RWPE1 (cell line): ENCODE measurements around the gene TOP2A.

Source experiments
- CTCF ChIA-PET: fragments of 350-600 bp; sonication (Branson Sonifier 250); formaldehyde crosslinking; extraction: SDS; loops from one replicate; lab custom pipeline; 2021; lab: Yijun Ruan, JAX
- POLR2A ChIA-PET: fragments of 400-600 bp; formaldehyde crosslinking; extraction: SDS; loops from one replicate; lab custom pipeline; 2020; ENCODE audit warnings: antibody characterized with exemption; ENCODE audit not compliant: low non-redundant PET; lab: Yijun Ruan, JAX
- DNase-seq: peaks from one replicate; pipeline ENCODE4 v3.0.0; 2012; ENCODE audit warnings: low spot score
- H3K27ac ChIP-seq: fragments of 450-650 bp; 2 replicates; pipeline ENCODE4 v1.5.1; 2017
- CTCF ChIP-seq: fragments of 450-650 bp; conservative IDR thresholded peaks from 2 replicates; pipeline ENCODE4 v1.5.1; 2017; ENCODE audit warnings: low read depth, mild to moderate bottlenecking

Gene TOP2A

GRCh38 chr17:40356990-40357881, 60.5 kb downstream of the TOP2A start:
- DNase-seq: no peak
- POLR2A ChIA-PET: interaction anchor here (0.5 kb wide), 1 partner anchor 43 kb away, joined by 3 read pairs; no protein-coding TSS in a partner anchor
- no peak for TF ChIP-seq CTCF
- CTCF ChIA-PET: interaction anchor here (0.7 to 1.8 kb wide), 6 partner anchors 12 to 202 kb away, joined by 3 to 5 read pairs (median 4); no protein-coding TSS in a partner anchor
- peak overlapping the region; percentile 65 for H3K27ac ChIP-seq

DNA sequence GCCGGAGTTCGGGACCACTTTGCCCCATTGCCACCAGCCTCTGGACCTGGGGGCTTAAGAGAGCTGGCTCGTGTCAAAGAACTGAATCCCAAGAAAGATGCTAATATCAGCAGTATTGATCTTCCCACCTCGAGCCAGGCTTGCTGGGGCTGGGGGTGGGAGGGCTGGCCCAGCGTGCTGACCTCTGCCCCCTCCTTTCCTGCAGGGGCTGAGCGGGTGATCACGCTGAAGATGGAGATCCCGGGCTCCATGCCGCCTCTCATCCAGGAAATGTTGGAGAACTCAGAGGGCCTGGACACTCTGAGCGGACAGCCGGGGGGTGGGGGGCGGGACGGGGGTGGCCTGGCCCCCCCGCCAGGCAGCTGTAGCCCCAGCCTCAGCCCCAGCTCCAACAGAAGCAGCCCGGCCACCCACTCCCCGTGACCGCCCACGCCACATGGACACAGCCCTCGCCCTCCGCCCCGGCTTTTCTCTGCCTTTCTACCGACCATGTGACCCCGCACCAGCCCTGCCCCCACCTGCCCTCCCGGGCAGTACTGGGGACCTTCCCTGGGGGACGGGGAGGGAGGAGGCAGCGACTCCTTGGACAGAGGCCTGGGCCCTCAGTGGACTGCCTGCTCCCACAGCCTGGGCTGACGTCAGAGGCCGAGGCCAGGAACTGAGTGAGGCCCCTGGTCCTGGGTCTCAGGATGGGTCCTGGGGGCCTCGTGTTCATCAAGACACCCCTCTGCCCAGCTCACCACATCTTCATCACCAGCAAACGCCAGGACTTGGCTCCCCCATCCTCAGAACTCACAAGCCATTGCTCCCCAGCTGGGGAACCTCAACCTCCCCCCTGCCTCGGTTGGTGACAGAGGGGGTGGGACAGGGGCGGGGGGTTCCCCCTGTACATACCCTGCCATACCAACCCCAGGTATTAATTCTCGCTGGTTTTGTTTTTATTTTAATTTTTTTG, 61.6 kb downstream of the TOP2A start:
- CTCF ChIA-PET: interaction anchor here (0.6 to 3.6 kb wide), 5 partner anchors 42 to 415 kb away, joined by 3 to 36 read pairs (median 4); no protein-coding TSS in a partner anchor
- POLR2A ChIA-PET: interaction anchor here (0.5 kb wide), 1 partner anchor 42 kb away, joined by 3 read pairs; no protein-coding TSS in a partner anchor
- no peak for TF ChIP-seq CTCF
- H3K27ac ChIP-seq: peak overlapping the region; percentile 96
- DNase-seq: no peak

- peak; percentile 55 for DNase-seq
- CTCF ChIA-PET: interaction anchor here (0.6 to 3.6 kb wide), 24 partner anchors 10 to 1193 kb away, joined by 3 to 36 read pairs (median 4); partner anchors contain the start of gene TOP2A
- POLR2A ChIA-PET: interaction anchor here (0.8 kb wide), 1 partner anchor 52 kb away, joined by 3 read pairs; no protein-coding TSS in a partner anchor
Observed at GRCh38 chr17:40355123-40355803, 62.4 kb downstream of the TOP2A start.

GRCh38 chr17:40354221-40355122, 63.2 kb downstream of the TOP2A start:
- CTCF ChIA-PET: interaction anchor here (0.5 to 3.6 kb wide), 23 partner anchors 9 to 1194 kb away, joined by 3 to 36 read pairs (median 4); partner anchors contain the start of gene TOP2A
- H3K27ac ChIP-seq: peak overlapping the region; percentile 96
- DNase-seq: no peak
- TF ChIP-seq CTCF: no peak
- POLR2A ChIA-PET: interaction anchor here (0.8 kb wide), 1 partner anchor 51 kb away, joined by 3 read pairs; no protein-coding TSS in a partner anchor

More at GRCh38 chr17:40355123-40355803, 62.4 kb downstream of the TOP2A start:
- TF ChIP-seq CTCF: peak; percentile 90
- H3K27ac ChIP-seq: peak overlapping the region; percentile 96

GRCh38 chr17:40352779-40353394, 64.8 kb downstream of the TOP2A start:
- peak overlapping the region; percentile 96 for H3K27ac ChIP-seq
- CTCF ChIA-PET: interaction anchor here (1.3 to 3.6 kb wide), 2 partner anchors 36 to 50 kb away, joined by 6 to 36 read pairs; no protein-coding TSS in a partner anchor
- TF ChIP-seq CTCF: no peak
- POLR2A ChIA-PET: no interaction called here
- DNase-seq: no peak
